Measurements from ENCODE around the gene NPTN.
"Not testable (repeated sequence)": the region's sequence is repeated elsewhere in the genome, so short reads cannot be mapped to it uniquely, and the experiment has no call there.

Gene NPTN

GRCh38 chr15:73570355-73571032, 62.7 kb downstream of the NPTN start:
- no peak for DNase-seq

- DNase-seq = no peak
Observed at GRCh38 chr15:73569361-73569760, 63.8 kb downstream of the NPTN start.

GRCh38 chr15:73568564-73569280, 64.5 kb downstream of the NPTN start:
- DNase-seq = no peak

DNA sequence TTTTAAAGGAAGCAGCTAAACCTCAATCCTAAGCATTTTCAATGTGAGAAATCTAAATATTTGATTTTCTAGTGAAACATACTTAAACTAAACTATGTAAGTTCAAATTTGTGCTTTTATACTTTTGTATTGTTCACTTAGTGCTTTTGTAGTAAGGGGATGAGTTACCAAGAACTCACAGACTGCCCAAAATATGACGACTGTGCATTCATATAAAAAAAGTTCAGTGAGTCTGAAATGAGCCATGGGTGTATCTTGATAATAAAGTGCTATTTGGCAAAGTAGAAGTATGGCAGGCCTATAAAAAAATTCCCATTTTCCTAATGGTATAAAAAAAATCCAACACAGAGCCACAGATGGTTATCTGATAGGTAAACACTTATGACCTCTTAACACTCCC, 66.2 kb downstream of the NPTN start:
- DNase-seq = no peak

- no peak for DNase-seq
Observed at GRCh38 chr15:73564255-73564654, 68.9 kb downstream of the NPTN start.

GRCh38 chr15:73560501-73561117, 72.6 kb downstream of the NPTN start:
- DNase-seq = no peak

GRCh38 chr15:73558529-73558928, 74.7 kb downstream of the NPTN start:
- DNase-seq = no peak

- no peak for DNase-seq
Observed at GRCh38 chr15:73555080-73555479, 78.1 kb downstream of the NPTN start.

DNA sequence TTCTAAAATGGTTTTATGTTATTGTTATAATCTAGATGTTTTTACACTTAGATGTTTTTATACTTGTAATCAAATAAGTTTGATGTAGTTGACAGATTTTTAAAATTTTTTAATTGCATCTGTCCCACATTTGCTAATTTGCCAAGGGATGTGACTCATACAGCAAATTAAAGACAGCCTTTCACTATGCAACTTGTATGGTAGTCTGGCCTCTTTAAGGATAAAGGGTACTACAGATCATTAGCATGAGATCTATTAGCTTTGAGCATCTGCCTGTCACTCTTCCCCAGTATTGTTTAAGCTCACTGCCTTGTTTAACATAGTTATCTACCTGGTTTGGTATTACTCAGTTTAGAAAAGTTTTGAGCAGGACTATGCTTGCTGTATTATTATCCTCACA, 83.0 kb downstream of the NPTN start:
- no peak for DNase-seq

DNA sequence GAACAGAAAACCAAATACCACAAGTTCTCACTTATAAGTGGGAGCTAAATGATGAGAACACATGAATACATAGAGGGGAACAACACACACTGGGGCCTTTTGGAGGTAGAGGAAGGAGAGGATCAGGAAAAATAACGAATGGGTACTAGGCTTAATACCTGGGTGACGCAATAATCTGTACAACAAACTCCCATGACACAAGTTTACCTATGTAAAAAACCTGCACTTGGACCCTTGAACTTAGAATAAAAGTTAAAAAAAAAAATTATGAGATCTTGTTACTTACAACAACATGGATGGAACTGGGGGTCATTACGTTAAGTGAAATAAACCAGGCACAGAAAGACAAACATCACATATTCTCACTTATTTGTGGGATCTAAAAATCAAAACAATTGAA, 84.3 kb downstream of the NPTN start:
- not testable (repeated sequence) for DNase-seq

GRCh38 chr15:73541479-73541878, 91.7 kb downstream of the NPTN start:
- no peak for DNase-seq

- DNase-seq = no peak
Observed at GRCh38 chr15:73540161-73540560, 93.0 kb downstream of the NPTN start.

GRCh38 chr15:73539212-73540128, 93.7 kb downstream of the NPTN start:
- no peak for DNase-seq

- DNase-seq = no peak
Observed at GRCh38 chr15:73538563-73539211, 94.5 kb downstream of the NPTN start.

DNA sequence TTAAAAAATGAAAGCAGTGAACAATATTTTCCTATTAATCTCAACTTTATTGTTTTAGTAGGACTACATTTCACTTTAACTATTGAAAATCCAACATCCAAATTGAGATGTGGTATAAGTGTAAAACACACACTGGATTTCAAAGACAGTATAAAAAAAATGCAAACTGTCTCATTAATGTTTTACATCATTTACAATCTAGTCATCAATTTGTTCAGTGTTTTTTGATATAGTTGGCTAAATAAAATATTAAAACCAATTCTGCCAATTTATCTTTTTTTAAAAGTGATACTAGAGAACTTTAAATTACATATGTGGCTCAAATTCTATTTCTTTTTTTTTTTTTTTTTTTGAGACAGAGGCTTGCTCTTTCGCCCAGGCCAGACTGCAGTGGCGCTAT, 95.1 kb downstream of the NPTN start:
- no peak for DNase-seq

GRCh38 chr15:73530649-73531048, 102.5 kb downstream of the NPTN start:
- no peak for DNase-seq

DNA sequence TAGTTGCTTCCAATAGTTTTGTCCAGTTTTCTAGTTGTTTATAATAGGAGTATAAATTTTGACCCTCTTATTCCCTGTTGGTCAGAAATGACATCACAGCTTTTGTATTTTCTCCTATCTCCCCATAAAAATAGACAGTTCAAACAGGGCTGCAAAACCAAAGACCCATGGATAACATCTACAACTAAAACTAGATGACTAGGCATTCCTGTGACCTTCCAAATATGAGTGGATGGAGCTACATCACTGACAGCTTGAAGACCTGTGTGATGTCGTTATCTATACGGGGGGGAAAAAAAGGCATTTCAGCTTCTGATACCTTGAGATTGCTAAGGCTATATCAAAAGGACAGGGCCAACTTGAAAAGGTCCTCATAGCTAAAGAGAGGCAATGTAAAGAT, 105.6 kb downstream of the NPTN start:
- no peak for DNase-seq

GRCh38 chr15:73524919-73525318, 108.3 kb downstream of the NPTN start:
- DNase-seq = no peak

- DNase-seq = no peak
Observed at GRCh38 chr15:73522011-73522410, 111.2 kb downstream of the NPTN start.

- no peak for DNase-seq
Observed at GRCh38 chr15:73518876-73519733, 114.1 kb downstream of the NPTN start.

DNA sequence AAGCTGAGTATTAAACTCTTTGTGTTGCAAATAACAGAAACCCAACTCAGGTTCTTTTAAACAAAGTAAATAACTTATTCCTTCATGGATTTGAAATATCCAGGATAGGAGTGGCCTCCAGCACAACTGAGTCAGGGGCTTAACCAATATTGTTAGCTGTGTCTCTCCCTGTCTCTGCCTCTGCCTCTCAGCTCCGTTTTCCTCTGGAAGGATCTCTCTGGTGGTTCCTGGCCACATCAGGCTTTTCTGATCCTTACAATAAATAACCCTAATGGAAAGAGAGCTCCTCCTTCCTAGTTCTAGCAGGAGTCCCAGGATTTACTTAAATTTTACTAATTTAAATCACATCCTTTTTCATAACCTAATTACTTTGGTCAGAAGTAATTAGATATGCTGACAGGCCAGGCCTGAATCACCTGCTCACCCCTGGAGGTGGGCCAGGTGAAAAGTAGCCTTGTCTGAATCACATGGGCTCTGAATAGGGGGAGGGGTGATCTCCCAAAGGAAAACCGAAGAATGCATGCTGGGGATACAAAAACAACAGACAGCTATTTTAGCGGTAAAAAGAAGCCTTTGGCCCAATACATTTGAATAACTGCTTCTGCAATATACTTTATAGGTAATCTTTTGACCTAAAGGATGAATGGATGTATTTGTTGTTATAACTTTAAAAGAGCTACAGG, 114.9 kb downstream of the NPTN start:
- no peak for DNase-seq
